GM23338 (cell line): Measurements from ENCODE around the gene MOB2. TPM values are rescaled to one million over a fixed set of nuclear protein-coding genes. Genes with fewer than 3 reads are reported as not detected.

Experiments
- ATAC-seq: fragments of 200-7000 bp; cut with Tn5 transposase; 3 replicates; pipeline ENCODE4 v1.9.1; 2020
- DNase-seq: peaks from one replicate; pipeline ENCODE4 v3.0.0-alpha.2; 2015; ENCODE audit warnings: low spot score
- H2AFZ ChIP-seq: fragments of 200-600 bp; sonication (generic); 2 replicates; pipeline ENCODE4 v1.8.0; 2016; ENCODE audit warnings: antibody characterized with exemption, mild to moderate bottlenecking, moderate library complexity
- H3F3A ChIP-seq: fragments of 200-600 bp; sonication (generic); replicated peaks from 2 replicates; pipeline ENCODE4 v1.8.0; 2017; ENCODE audit warnings: antibody characterized with exemption, mixed run types, low read depth
- H3K27ac ChIP-seq: fragments of 200-600 bp; sonication (generic); 2 replicates; pipeline ENCODE4 v1.6.1; 2016; ENCODE audit warnings: low read depth
- H3K27me3 ChIP-seq: fragments of 200-600 bp; sonication (generic); 2 replicates; pipeline ENCODE4 v1.8.0; 2016; ENCODE audit warnings: mild to moderate bottlenecking, mixed run types, moderate library complexity; ENCODE audit not compliant: insufficient read depth
- H3K36me3 ChIP-seq: fragments of 200-600 bp; sonication (generic); 2 replicates; pipeline ENCODE4 v1.8.0; 2016; ENCODE audit warnings: mild to moderate bottlenecking; ENCODE audit not compliant: insufficient read depth
- H3K4me1 ChIP-seq: fragments of 200-600 bp; sonication (generic); 2 replicates; pipeline ENCODE4 v1.8.0; 2016; ENCODE audit warnings: mild to moderate bottlenecking, moderate library complexity; ENCODE audit not compliant: insufficient read depth
- H3K4me2 ChIP-seq: fragments of 200-600 bp; sonication (generic); 2 replicates; pipeline ENCODE4 v1.7.1; 2017; ENCODE audit warnings: mixed run types
- H3K4me3 ChIP-seq: fragments of 200-600 bp; sonication (generic); 2 replicates; pipeline ENCODE4 v1.6.1; 2016; ENCODE audit warnings: mixed run types
- H3K79me2 ChIP-seq: fragments of 200-600 bp; sonication (generic); replicated peaks from 2 replicates; pipeline ENCODE4 v1.8.0; 2017; ENCODE audit warnings: mild to moderate bottlenecking; ENCODE audit not compliant: insufficient read depth
- H3K9me2 ChIP-seq: fragments of 200-600 bp; sonication (generic); 2 replicates; pipeline ENCODE4 v1.8.0; 2017; ENCODE audit not compliant: insufficient read depth
- H4K20me1 ChIP-seq: fragments of 200-600 bp; sonication (generic); replicated peaks from 2 replicates; pipeline ENCODE4 v1.8.0; 2017; ENCODE audit warnings: mild to moderate bottlenecking; ENCODE audit not compliant: insufficient read depth
- H3K27ac Mint-ChIP-seq: 2 replicates; pipeline ENCODE4 v1.8.0; 2020; ENCODE audit warnings: inconsistent platforms, mild to moderate bottlenecking, moderate library complexity, mixed read lengths
- H3K27me3 Mint-ChIP-seq: 3 replicates; pipeline ENCODE4 v1.8.0; 2022; ENCODE audit warnings: low read depth, mild to moderate bottlenecking, moderate library complexity, mixed read lengths, inconsistent platforms; ENCODE audit not compliant: insufficient read depth, poor library complexity
- H3K36me3 Mint-ChIP-seq: 3 replicates; pipeline ENCODE4 v1.8.0; 2021; ENCODE audit warnings: low read depth, mild to moderate bottlenecking, inconsistent platforms, moderate library complexity, mixed read lengths
- H3K4me1 Mint-ChIP-seq: 3 replicates; pipeline ENCODE4 v1.8.0; 2020; ENCODE audit warnings: mild to moderate bottlenecking, inconsistent platforms, mixed read lengths
- H3K4me3 Mint-ChIP-seq: 3 replicates; pipeline ENCODE4 v1.8.0; 2021; ENCODE audit warnings: moderate library complexity, mild to moderate bottlenecking, inconsistent platforms, mixed read lengths
- H3K9me3 Mint-ChIP-seq: 3 replicates; pipeline ENCODE4 v1.8.0; 2020; ENCODE audit warnings: moderate library complexity, mild to moderate bottlenecking, inconsistent platforms, mixed read lengths
- CREB1 ChIP-seq: fragments of 250-450 bp; sonication (Bioruptor Pico); IDR thresholded peaks from 2 replicates; pipeline ENCODE4 v1.5.0; 2020; ENCODE audit warnings: low read depth, mild to moderate bottlenecking, moderate library complexity
- CTCF ChIP-seq, 2 experiments: fragments of 200-600 bp in 1 of 2; sonication (generic) in 1 of 2; conservative IDR thresholded peaks; 2 replicates each; pipeline versions ENCODE4 v1.5.1 to v1.6.1; 2016 to 2017; ENCODE audit warnings: antibody characterized with exemption in 2 of 2, low read depth in 2 of 2, mild to moderate bottlenecking in 2 of 2, moderate library complexity in 1 of 2
- EZH2 ChIP-seq: fragments of 200-600 bp; sonication (generic); IDR thresholded peaks from one replicate; pipeline ENCODE4 v1.8.0; 2017; ENCODE audit warnings: antibody characterized with exemption, mild to moderate bottlenecking, low read depth; ENCODE audit not compliant: unreplicated experiment
- EZH2phosphoT487 ChIP-seq: fragments of 200-600 bp; sonication (generic); IDR thresholded peaks from one replicate; pipeline ENCODE4 v1.8.1; 2018; ENCODE audit warnings: antibody characterized with exemption; ENCODE audit not compliant: unreplicated experiment
- JUNB ChIP-seq: IDR thresholded peaks from one replicate; pipeline ENCODE4 v1.6.1; 2016; ENCODE audit warnings: antibody characterized with exemption; ENCODE audit not compliant: unreplicated experiment
- NANOG ChIP-seq: IDR thresholded peaks from 2 replicates; pipeline ENCODE4 v1.6.1; 2016; ENCODE audit warnings: antibody characterized with exemption, borderline replicate concordance
- POLR2AphosphoS5 ChIP-seq: IDR thresholded peaks from 2 replicates; pipeline ENCODE4 v1.6.1; 2016; ENCODE audit warnings: antibody characterized with exemption, low read depth
- REST ChIP-seq: IDR thresholded peaks from one replicate; pipeline ENCODE4 v1.6.1; 2018; ENCODE audit warnings: antibody characterized with exemption; ENCODE audit not compliant: unreplicated experiment
- STAT1 ChIP-seq: IDR thresholded peaks from one replicate; pipeline ENCODE4 v1.6.1; 2016; ENCODE audit warnings: antibody characterized with exemption; ENCODE audit not compliant: unreplicated experiment
- ZNF114 ChIP-seq: fragments of 250-450 bp; sonication (Bioruptor Pico); IDR thresholded peaks from 2 replicates; pipeline ENCODE4 v1.5.0; 2020; ENCODE audit warnings: mild to moderate bottlenecking, moderate library complexity
- ZNF331 ChIP-seq: fragments of 250-450 bp; sonication (Bioruptor Pico); IDR thresholded peaks from 2 replicates; pipeline ENCODE4 v1.5.0; 2020; ENCODE audit warnings: low read depth, mild to moderate bottlenecking, moderate library complexity
- polyA plus RNA-seq: library from polyadenylated mRNA; unstranded; fragments of >200 nt; fragmentation: Nextera tagmentation; extraction: Ambion mirVana; gene quantifications from 2 replicates; pipeline ENCODE4 v1.2.1, GENCODE V29; 2016
- total RNA-seq: library from RNA; depleted of rRNA; stranded (reverse); fragments of >200 nt; shearing (Covaris generic); gene quantifications from 2 replicates; pipeline ENCODE4 v1.2.3, GENCODE V29; 2014
- TF ChIP-seq, protein P1 (sequence below): IDR thresholded peaks from 2 replicates; pipeline ENCODE4 v1.6.1; 2016; ENCODE audit warnings: antibody characterized with exemption
- TF ChIP-seq, protein P2 (sequence below): fragments of 250-450 bp; sonication (Bioruptor Pico); IDR thresholded peaks from 2 replicates; pipeline ENCODE4 v1.5.0; 2020; ENCODE audit warnings: mild to moderate bottlenecking, moderate library complexity

The MOB2 gene
- total and polyA plus RNA-seq, 2 experiments from 2014 or later, result 10.1 to 19.7 TPM

DNA sequence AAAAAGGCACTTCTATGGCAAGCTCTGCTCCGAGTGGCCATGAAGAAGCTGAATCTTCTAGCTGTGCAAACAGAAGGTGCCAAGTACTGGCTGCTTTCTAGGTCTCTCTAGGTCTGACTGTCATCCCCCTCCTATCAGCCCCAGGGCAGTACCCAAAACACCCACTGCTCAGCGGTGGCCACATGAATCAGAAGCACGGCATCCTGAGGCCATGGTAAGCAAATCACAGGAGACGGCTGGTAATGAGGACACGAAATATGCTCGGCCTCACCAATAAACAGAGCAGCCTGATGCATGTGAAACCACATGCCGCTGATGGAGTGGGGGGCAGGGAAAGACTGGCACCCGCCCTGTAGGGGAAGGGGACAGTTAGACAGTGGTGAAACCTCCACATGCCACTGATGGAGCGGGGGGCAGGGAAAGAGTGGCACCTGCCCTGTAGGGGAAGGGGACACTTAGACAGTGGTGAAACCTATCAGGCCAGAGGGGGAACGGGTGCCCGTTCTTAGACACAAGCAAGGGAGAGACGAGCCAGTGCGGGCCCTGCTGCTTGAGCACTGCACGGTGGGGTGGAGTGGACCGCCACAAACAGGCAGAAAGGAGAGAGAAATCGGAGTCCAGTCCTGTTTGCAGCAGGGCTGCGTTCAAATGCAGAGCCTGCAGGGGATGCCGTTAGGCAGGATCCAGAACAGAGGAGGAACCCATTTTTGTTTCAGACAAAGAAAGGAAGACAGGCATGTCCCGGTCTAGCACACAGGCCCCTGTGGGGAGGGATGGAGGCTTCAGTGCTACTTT, 29.9 kb upstream of the MOB2 start:
- Histone ChIP-seq H3K79me2 (peaks cover 33% of the 10 kb centered on the region), H3K27ac (no peak overlapping the region), H3K27me3 (no peaks in the 10 kb centered on the region), H3K4me2 (no peak overlapping the region), H3K4me1 (peaks cover 7% of the 10 kb centered on the region; the same call in 1 of the 2 replicates), H3K4me3 (no peak overlapping the region), H3F3A (peaks cover 5% of the 10 kb centered on the region; the same call in 1 of the 2 replicates), H3K9me2 (no peaks in the 10 kb centered on the region), H3K36me3 (no peaks in the 10 kb centered on the region), H2AFZ (no peak overlapping the region), H4K20me1 (peaks cover 5% of the 10 kb centered on the region; the same call in 1 of the 2 replicates)
- Mint-ChIP-seq H3K27me3 (peaks cover 19% of the 10 kb centered on the region), H3K36me3 (no peaks in the 10 kb centered on the region), H3K4me1 (peaks cover 36% of the 10 kb centered on the region), H3K27ac (no peak overlapping the region), H3K4me3 (no peak overlapping the region), H3K9me3 (no peaks in the 10 kb centered on the region; the same call in 2 of the 3 replicates)
- TF ChIP-seq POLR2AphosphoS5 (no peak), ZNF114 (no peak), EZH2 (no peak), CREB1 (CRISPR knock-in tag) (no peak), STAT1 (no peak), ZNF331 (no peak), CTCF (conservative IDR thresholded peaks at IDR 0.05; ENCODE audit: low read depth in 2 of 2) (no peak; a peak in 1 of 4 replicates), NANOG (no peak), JUNB (no peak), REST (no peak), EZH2phosphoT487 (no peak)
- TF ChIP-seq, protein P1, sequence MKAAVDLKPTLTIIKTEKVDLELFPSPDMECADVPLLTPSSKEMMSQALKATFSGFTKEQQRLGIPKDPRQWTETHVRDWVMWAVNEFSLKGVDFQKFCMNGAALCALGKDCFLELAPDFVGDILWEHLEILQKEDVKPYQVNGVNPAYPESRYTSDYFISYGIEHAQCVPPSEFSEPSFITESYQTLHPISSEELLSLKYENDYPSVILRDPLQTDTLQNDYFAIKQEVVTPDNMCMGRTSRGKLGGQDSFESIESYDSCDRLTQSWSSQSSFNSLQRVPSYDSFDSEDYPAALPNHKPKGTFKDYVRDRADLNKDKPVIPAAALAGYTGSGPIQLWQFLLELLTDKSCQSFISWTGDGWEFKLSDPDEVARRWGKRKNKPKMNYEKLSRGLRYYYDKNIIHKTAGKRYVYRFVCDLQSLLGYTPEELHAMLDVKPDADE, result no peak
- TF ChIP-seq, protein P2, sequence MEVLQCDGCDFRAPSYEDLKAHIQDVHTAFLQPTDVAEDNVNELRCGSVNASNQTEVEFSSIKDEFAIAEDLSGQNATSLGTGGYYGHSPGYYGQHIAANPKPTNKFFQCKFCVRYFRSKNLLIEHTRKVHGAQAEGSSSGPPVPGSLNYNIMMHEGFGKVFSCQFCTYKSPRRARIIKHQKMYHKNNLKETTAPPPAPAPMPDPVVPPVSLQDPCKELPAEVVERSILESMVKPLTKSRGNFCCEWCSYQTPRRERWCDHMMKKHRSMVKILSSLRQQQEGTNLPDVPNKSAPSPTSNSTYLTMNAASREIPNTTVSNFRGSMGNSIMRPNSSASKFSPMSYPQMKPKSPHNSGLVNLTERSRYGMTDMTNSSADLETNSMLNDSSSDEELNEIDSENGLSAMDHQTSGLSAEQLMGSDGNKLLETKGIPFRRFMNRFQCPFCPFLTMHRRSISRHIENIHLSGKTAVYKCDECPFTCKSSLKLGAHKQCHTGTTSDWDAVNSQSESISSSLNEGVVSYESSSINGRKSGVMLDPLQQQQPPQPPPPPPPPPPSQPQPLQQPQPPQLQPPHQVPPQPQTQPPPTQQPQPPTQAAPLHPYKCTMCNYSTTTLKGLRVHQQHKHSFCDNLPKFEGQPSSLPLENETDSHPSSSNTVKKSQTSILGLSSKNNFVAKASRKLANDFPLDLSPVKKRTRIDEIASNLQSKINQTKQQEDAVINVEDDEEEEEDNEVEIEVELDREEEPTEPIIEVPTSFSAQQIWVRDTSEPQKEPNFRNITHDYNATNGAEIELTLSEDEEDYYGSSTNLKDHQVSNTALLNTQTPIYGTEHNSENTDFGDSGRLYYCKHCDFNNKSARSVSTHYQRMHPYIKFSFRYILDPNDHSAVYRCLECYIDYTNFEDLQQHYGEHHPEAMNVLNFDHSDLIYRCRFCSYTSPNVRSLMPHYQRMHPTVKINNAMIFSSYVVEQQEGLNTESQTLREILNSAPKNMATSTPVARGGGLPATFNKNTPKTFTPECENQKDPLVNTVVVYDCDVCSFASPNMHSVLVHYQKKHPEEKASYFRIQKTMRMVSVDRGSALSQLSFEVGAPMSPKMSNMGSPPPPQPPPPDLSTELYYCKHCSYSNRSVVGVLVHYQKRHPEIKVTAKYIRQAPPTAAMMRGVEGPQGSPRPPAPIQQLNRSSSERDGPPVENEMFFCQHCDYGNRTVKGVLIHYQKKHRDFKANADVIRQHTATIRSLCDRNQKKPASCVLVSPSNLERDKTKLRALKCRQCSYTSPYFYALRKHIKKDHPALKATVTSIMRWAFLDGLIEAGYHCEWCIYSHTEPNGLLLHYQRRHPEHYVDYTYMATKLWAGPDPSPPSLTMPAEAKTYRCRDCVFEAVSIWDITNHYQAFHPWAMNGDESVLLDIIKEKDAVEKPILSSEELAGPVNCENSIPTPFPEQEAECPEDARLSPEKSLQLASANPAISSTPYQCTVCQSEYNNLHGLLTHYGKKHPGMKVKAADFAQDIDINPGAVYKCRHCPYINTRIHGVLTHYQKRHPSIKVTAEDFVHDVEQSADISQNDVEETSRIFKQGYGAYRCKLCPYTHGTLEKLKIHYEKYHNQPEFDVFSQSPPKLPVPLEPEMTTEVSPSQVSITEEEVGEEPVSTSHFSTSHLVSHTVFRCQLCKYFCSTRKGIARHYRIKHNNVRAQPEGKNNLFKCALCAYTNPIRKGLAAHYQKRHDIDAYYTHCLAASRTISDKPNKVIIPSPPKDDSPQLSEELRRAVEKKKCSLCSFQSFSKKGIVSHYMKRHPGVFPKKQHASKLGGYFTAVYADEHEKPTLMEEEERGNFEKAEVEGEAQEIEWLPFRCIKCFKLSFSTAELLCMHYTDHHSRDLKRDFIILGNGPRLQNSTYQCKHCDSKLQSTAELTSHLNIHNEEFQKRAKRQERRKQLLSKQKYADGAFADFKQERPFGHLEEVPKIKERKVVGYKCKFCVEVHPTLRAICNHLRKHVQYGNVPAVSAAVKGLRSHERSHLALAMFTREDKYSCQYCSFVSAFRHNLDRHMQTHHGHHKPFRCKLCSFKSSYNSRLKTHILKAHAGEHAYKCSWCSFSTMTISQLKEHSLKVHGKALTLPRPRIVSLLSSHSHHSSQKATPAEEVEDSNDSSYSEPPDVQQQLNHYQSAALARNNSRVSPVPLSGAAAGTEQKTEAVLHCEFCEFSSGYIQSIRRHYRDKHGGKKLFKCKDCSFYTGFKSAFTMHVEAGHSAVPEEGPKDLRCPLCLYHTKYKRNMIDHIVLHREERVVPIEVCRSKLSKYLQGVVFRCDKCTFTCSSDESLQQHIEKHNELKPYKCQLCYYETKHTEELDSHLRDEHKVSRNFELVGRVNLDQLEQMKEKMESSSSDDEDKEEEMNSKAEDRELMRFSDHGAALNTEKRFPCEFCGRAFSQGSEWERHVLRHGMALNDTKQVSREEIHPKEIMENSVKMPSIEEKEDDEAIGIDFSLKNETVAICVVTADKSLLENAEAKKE, result no peak
- DNase-seq, result no peak
- ATAC-seq, result no peak
